HEK293T (cell line): ENCODE data around the gene RXFP4.

Experiments used
- LEF1 ChIP-seq: fragments of 450-650 bp; IDR thresholded peaks from 2 replicates; pipeline ENCODE4 v1.6.1; 2017; ENCODE audit warnings: mild to moderate bottlenecking, borderline replicate concordance
- SUZ12 ChIP-seq: fragments of 450-650 bp; IDR thresholded peaks from 2 replicates; pipeline ENCODE4 v1.6.1; 2016; ENCODE audit warnings: mild to moderate bottlenecking
- TARDBP ChIP-seq: fragments of 450-650 bp; IDR thresholded peaks from 2 replicates; pipeline ENCODE4 v1.6.1; 2016

DNA sequence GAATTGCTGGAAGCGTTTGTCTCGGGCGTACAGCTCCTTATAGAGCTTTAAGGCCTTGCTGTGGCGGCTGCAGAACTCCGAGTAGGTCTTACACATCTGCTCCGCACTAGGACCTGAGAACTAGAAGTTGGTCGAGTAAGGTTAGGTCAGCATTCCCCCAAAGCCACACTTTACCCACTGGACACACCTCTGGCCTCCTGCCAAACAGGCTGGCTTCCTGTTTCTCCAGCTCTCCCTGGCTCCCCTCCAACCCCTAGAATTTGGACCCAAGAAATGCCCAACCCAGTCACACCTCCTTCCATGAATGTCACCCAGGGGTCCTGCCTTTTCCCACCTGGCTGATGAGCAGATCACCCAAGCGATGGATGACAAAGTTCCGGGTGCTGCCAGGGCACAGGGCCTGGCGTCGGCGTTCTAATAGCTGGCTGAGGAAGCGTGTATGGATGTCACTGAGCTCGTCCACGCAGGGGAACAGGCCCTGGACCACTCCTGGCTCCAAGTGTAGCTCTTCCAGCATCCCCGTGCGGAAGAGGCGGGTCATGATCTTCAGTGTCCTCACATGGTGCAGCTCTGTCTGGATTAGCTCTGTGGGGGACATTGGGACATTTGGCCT, 21.3 kb downstream of the RXFP4 start:
- TF ChIP-seq TARDBP (no peak), SUZ12 (no peak), LEF1 (no peak)
